NCI-H69 (cell line): ENCODE measurements around the gene PCGF5.
"Not testable (repeated sequence)": the region's sequence is repeated elsewhere in the genome, so short reads cannot be mapped to it uniquely, and the experiment has no call there.

Experiments used
- DNase-seq: peaks from one replicate; lab custom pipeline; 2025; lab: John Stamatoyannopoulos, UW

Gene PCGF5

DNA sequence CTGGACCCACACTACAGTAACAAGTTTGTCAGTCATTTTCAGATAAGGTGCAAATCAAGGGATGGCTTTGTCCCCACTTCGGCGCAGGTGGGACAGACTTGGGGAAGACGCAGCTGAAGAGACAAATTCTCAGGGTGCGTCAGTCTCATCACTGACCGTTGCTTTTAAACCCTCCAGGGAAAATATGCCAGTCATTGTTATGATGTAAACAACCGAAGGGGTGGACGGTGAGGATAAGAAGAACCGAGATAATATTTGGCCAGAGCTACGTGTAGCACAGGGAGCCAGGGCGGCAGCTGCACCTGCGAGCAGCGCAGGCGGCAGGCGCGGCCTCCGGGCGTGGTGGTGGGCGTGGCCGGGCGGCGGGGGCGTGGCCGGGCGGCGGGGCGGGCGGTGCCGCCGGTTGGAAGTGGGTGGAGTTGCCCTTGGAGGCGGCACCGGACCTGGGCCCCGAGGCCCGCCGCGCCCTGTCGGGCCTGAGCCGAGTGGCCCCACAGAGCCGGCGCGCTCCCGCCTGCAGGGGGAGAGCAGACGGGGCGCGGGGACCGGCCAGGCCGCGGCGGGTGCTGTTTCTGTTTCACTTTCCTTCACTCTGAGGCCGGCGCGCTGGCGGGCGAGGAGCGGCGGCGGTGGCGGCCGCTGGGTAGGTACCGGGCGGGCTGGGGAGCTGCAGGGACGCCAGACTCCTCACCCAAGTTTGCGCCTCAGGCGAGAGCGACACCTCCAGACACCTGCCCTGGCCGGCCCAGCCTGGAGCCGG is at the start of gene PCGF5:
Gene PCGF5, plus strand, starts transcription at position 470 of the 760 bp plus-strand sequence. CDS start 2,209 bp downstream, outside the sequence.
- peak; percentile 90 for DNase-seq

- no peak for DNase-seq
Observed at GRCh38 chr10:91171485-91171884, 49.0 kb upstream of the PCGF5 start.

DNA sequence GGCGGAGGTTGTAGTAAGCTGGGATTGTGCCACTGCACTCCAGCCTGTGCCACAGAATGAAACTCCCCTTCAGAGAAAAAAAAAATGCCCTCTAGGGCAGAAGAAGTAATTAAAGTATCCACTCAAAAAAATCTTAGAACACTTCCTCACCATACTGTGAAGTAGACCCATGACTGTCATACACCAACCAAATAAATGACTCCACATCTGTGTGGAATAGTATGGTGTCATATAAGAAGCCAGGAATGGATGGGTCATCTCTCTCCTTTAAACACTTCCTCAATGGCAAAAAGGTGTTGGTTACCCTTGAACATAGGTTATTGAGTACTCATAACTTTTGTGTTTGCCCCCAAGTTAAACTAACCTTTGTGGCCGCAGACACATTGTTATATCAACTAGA is 48.1 kb upstream of the PCGF5 start:
- DNase-seq, result no peak

DNA sequence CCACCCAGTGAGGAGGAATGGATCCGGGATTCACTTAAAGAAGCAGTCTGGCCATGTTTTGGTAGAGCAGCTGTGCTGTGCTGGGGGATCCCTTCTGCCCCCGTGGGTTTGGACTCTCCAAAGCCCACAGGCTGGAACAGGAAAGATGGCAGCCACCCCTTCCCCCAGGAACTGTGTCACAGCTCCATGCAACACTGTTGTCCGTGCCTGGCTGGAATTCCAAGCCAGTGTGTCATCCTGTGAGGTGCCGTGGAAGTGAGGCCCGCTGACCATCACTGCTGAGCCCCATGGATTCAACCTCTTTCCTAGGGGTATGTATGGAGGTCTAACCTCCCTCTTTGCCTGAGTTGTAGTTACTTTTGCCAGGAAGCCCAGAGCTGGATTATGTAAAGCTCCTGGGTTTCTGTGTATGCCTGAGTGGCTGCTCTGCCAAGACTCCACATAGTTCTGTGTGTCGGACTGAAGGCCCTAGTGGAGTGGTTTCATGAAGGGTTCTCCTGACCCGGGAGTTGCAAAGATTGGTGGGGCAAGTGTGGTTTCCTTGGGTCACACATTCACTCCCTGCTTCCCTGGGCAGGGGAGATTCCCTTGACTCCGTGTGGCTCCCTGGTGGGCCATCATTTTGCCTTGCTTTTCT is 35.1 kb upstream of the PCGF5 start:
- no peak for DNase-seq

- no peak for DNase-seq
Observed at GRCh38 chr10:91187156-91187555, 33.3 kb upstream of the PCGF5 start.

DNA sequence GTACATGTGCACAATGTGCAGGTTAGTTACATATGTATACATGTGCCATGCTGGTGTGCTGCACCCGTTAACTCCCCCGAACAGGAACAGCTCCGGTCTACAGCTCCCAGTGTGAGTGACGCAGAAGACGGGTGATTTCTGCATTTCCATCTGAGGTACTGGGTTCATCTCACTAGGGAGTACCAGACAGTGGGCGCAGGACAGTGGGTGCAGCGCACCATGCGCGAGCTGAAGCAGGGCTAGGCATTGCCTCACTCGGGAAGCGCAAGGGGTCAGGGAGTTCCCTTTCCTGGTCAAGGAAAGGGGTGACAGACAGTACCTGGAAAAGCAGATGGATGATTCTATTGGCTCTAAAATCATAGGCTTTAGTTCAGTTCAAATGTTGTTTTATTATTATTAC is 32.5 kb upstream of the PCGF5 start:
- DNase-seq, result not testable (repeated sequence)

GRCh38 chr10:91188889-91189288 is 31.6 kb upstream of the PCGF5 start:
- DNase-seq, result no peak

DNA sequence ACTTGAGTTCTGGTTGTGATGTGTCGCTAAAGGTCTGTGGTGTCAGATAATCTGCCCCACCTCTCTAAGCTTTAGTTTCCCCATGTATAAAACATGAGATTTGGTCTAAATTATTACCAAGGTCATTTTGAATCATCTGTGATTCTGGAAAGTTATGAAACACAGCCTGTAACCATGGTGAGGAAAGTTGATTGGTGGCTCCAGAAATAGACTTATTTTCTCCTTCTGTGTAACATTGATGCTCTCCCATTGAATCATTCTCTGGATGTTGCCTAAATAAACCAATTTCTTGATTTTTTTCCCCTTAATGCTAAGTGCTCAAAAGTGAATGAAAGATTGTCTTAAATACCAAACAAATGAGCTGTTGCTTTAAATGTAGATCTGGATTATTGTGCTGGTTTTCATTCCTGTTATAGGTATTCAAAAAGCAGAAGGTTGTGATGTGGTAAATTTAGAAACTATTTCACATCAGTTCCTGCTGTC is 30.0 kb upstream of the PCGF5 start:
- DNase-seq, result no peak

DNA sequence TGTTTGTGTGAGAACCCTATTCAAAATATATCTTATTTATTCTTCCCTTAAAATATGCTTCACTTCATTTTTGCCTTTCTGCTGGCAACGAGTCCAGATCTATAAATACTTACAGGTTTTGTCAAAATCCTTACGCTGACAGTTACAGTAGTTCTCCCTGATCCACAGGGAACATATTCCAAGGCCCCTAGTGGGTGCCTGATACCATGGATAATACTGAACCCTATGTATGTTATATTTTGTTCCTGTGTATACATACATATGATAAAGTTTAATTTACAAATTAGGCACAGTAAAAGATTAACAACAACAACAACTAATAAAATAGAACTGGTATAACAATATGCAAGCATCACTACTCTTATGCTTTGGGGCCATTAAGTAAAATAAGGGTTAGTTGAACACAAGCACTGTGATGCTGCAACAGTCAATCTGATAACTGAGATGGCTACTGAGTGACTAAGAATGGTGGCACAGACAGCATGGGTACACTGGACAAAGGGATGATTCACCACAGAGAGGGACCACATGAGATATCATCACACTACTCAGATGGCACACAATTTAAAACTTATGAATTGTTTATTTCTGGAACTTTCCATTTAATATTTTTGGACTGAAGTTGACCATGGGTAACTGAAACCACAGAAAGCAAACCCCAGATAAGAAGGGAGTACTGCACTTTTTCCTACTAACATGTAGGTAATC is 29.4 kb upstream of the PCGF5 start:
- no peak for DNase-seq

- no peak for DNase-seq
Observed at GRCh38 chr10:91191584-91191919, 28.9 kb upstream of the PCGF5 start.

DNA sequence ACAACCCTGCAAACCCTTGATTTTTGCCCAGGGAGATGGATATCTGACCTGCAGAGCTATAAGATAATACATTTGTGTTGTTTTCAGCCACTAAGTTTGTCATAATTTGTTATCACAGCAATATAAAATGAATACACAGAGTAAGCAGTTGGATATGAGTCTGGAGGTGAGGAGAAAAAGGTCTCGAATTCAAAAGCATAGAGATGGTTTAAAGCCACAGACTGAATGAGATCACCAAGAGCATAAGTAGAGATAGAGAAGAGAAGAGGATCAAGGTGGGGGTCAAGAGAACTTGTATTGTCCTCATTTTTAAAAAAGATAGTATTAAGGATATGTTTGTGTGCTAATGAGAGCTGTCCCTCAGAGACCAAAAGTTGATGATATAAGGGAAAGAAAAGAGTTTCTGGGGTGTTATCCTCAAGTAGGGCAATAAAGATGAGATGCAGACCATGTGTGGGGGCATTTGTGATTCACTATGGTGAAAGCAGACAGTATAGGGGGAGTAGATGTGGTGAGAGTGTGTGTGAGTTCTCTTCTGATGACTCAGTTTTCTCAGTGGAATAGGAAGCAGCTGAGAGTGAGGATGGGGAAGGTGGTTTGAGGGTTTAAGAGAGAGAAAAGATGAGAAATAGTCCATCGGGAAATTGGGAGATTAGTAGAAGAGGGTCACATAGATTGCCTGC is 25.8 kb upstream of the PCGF5 start:
- DNase-seq, result no peak

DNA sequence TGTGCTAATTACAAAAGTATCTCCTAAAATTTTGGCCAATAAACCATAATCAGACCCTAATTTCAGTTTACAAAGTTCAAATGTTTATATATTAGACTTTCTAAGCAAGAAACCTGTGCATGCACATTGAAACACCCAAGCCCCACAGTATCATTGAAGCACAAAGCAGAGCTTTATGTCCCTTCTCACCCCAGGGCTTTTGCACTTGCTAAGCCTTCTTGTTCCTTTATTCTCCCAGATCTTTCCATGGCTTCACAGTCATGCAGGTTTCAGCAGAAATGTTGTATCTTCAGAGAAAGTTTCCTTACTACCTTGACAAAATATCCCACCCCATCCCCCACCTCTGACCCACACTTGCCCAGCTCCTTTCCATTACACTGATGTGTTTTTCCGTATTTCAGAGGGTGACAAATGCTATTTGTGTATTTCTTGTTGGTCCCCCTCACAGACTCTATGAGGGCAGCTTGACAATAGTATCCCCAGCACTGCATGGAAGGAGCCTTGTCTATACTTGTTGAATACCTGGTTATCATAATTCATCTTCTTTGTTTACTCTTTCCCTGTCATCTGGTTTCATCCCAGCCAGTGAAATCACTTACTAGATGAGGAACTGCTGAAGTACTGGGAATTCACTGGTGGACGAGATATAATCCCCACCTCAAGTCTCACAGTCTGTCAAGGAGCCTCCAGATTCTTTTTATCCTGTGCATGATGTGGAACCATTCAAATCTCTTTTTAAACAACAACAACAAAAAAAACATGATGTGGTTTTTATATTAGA is 24.0 kb upstream of the PCGF5 start:
- peak; percentile 19 for DNase-seq

GRCh38 chr10:91197127-91197526 is 23.3 kb upstream of the PCGF5 start:
- peak; percentile 41 for DNase-seq

- DNase-seq, result no peak
Observed at GRCh38 chr10:91198781-91199180, 21.7 kb upstream of the PCGF5 start.

DNA sequence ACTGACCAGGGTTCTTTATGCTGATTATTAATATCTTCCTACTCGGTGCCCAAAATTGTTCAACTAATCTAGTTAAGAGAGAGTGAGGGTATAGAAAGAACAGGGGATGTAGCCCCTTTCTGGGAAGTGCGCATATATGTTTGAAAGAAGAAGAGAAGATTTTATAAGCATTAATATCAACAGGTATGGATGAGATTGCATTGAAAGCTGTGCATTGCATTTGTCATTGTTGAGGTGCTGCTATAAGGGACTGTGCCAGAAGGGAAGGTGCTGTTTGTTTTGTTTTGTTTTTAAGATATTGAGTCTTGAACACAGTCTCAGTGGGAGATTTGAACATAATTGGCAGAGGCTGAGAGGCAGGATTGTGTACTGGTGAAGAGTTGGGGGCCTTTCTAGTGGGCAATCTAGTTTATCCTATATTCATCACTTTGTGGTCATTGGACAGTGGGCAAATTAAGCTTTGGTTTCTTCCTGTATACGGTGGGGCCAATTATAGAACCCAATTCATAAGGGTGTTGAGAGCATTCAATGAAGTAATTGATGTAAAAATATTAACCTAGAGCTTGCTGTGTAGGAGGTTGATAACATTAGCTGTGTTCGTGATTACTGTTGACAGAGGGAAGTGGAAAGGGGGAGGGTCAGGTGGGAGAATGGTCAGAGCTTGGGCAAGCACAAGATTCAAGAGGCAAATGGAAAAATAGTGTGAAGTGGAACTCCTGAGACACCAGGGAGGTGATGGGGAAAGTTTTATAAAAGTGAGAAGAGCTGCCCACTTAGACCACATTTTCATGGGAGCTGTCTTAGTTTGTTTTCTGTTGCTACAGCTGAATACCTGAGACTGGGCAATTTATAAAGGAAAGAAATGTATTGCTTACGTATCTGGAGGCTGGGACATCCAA is 19.9 kb upstream of the PCGF5 start:
- DNase-seq, result peak; percentile 11

DNA sequence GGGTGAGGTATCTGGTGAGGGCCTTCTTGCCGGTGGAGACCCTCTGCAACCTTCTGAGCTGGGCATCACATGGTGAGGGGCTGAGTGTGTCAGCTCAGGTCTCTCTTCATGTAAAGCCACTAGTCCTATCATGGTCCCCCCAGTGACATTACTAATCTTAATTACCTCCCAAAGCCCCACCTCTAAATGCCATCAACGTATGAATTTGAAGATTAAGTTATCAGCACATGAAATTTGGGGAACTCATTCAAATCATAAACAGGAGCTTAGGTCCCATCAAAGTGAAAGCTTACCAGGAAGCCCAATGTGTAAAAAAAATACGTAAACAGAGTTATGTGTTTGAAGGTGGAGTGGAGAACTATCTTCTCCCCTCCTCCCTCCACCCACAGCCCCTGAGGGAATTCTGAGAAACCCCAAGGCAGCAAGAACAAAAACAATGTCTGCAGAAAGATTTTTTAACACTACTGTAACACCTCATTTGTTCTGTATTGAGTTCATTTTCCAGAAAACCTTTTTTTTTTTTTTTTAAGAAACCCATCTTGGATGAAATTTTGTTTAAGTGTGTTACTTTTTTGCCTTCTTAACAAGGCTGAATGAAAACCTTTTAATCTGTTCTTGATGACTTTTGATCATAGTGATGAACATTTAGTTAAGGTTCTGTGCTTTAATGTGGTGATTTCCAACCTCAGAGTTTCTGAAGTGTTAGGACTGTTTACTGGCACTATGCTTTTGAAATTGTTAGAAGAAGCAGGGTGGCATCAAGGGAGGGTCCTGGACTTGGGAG is 19.1 kb upstream of the PCGF5 start:
- DNase-seq, result no peak

- DNase-seq, result peak; percentile 23
Observed at GRCh38 chr10:91206427-91206826, 14.0 kb upstream of the PCGF5 start.

DNA sequence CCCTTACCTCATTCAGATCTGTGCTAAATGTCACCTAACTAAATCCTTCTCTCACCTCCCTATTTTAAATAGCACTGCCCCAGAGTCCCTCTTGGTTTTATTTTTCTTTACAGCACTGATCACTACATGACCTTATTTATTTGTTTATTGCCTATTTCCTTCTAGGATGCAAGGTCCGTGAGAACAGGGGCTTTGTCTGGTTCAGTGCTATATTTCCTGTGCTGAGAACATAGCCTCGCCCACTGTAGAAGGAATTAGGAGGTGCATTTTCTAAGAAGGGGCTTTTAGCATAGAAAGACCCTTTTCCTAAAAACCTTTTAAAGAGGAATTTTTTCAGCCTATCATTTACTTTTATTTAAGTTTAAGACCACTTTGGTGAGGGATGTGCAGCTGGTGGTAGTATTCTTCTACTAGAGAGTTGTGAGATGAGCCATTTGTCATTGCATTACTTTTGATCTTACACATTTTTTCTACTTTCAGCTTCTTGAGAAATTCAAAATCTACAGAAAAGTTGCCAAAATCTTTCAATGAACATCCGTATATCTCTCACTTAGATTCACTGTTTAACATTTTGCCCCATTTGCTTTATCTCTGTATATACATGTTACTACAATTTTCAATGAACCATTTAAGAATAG is 13.5 kb upstream of the PCGF5 start:
- no peak for DNase-seq

DNA sequence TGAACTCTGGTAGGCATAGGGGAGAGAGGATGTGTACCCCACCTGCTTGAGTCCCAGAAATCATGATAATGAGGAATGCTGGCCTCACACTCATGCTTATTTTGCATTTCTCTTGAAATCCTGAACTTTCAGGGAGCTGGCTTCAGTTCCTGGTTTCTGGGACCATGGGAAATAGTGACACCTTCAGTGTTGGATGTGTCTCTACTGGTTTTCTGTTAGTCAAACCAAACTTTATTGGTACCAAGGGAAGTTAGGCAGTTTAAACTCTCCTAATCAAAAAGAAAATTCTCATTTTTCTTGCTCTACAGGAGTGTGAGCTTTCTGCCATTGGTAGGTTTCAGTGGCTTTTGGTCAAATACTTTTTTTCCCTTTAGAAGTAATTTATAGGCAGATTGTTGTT is 11.8 kb upstream of the PCGF5 start:
- DNase-seq, result peak; percentile 8
